Occipital lobe (tissue), 2 donors: ENCODE measurements around the gene NOG. TPM values are rescaled to one million over a fixed set of nuclear protein-coding genes. Genes with fewer than 3 reads are reported as not detected.

ENCODE experiments used
- DNase-seq: peaks from one replicate; lab custom pipeline; 2025; lab: John Stamatoyannopoulos, UW
- total RNA-seq: library from RNA; depleted of rRNA; stranded (reverse); fragments of >200 nt; gene quantifications from one replicate; pipeline ENCODE4 v1.2.3, GENCODE V29; 2014

Gene NOG
- total RNA-seq, 1 donor from 2014 or later = 3.7 TPM

GRCh38 chr17:56596691-56597494 lies 3.4 kb downstream of the NOG start:
- DNase-seq = no peak

- DNase-seq = no peak
These were observed 4.0 kb downstream of the NOG start for GRCh38 chr17:56597495-56597990.

DNA sequence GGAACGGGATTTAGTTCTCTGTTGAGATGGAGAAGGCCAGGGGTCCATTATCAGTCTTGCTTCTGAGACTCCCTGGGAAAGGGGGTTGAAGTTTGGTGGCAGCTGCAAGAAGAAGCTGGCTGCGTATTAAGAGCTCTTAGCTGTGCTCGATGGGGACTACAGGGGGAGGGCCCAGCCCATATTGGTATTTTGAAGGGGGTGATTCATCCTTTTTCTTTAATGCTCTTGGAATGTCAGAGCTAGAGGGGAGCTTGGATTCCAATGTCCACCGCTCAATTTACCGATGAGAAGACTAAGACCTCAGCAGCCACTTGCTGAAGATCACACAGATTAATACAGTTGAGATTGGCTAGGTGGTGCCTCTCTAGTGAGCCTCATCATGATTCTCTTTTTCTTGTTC lies 5.0 kb downstream of the NOG start:
- DNase-seq = no peak

- DNase-seq = no peak
These were observed 5.6 kb downstream of the NOG start for GRCh38 chr17:56599088-56599487.

DNA sequence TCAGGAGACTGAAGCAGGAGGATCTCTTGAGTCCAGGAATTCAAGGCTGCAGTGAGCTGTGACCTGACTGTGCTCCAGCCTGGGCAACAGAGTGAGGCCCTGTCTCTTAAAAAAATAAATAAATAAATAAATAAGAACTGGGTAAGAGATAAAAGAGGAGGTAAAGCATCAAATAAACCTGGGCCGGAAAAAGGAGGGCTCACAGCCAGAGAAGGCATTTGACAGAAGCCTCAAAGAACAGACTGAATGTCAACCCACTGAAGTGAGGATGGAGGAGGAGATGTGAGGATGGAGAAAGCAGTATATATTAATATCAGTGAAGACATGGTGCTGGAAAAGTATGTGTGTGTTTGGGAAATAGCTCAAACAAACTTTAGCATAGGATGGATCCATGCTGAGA lies 6.1 kb downstream of the NOG start:
- no peak for DNase-seq

- no peak for DNase-seq
These were observed 6.8 kb downstream of the NOG start for GRCh38 chr17:56600256-56600655.

DNA sequence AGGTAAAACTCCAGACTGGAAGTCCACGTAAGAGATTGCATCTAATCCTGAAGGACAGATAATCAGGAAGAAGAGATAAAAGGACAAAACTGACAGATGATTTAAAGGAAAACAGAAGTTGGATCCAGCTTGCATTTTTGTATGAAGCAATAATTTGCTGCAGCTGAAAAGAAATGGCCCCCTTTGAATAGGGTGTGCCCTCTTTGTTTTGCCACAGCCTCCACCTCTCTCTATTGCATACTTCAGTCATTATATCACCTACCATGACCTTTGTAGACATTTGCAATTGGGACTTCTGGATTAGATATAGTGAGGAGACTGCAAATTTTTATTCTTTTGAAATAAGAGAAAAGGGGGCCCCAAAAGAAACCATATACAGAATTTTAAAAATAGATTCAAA lies 8.1 kb downstream of the NOG start:
- no peak for DNase-seq

GRCh38 chr17:56602292-56603130 lies 9.0 kb downstream of the NOG start:
- DNase-seq = no peak

GRCh38 chr17:56603486-56604238 lies 10.2 kb downstream of the NOG start:
- DNase-seq = no peak

- DNase-seq = no peak
These were observed 11.3 kb downstream of the NOG start for GRCh38 chr17:56604691-56605290.

DNA sequence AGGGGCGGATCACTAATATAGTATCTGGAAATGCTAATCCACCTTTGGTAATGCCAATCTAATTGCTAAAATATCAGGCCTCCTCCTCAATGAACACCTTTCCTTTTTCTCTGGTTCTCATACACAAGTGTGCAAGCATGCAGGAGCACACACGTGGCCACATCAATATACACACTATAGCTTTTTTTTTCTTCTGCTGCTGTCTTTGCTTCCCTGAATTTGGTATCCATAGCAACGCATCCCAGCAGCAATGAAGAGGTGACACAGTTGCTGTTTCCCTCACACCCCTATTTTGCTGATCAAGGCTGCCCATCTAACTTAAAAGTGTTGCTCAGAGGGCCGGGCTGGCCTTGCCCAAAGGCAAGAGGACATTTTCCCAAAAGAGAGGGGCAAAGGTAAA lies 15.4 kb downstream of the NOG start:
- no peak for DNase-seq

DNA sequence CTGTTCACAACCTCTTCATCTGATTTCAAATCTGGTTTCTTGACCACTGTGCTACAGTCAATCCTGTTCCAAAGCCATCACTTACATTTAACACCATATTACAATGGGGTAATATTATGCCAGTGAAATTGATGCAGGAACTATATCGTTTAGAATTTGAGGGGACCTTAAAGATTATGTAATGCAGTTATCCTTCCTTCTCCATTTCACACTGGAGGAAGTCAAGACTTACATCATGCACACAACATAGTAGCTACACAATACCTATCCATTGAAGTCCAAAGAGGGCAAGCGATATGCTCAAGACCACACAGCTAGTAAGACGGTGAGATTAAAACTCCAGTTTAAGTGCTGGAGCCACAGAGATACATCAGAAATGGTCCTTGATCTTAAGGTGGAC lies 16.8 kb downstream of the NOG start:
- DNase-seq = no peak

DNA sequence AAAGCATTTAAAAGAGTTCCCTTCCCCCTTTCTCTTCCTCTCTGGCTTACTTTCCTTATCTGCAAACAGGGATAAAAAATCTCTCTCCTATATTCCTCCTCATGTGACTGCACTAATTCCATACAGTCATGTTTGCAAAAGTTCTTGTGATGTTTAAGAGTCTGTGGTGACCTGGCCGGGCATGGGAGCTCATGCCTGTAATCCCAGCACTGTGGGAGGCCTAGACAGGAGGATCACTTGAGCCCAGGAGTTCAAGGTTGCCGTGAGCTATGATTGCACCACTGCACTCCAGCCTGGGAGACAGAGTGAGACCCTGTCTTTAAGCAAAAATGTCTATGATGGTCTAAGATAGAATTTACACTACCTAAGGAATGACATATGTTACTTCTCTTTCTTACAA lies 19.6 kb downstream of the NOG start:
- no peak for DNase-seq

DNA sequence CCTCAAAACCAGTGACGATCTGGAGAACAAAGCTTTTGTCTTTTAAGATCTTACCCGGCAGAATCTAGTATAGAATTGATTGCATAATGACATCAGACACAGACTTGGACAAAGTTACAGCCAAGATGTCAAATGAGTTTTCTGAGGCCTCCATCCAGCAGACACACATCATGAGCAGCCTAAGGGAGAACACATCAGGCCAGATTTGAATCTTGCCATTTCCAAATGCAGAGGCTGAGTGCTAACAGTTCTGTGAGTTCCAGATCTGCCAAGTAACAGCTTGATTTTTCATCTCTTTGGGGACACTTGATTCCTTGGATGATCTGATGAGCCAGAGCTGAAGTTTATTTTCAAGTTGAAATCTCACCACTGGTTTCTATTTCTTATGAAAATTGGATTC lies 21.0 kb downstream of the NOG start:
- no peak for DNase-seq

- DNase-seq = no peak
These were observed 22.7 kb downstream of the NOG start for GRCh38 chr17:56616239-56616638.

- DNase-seq = no peak
These were observed 29.9 kb downstream of the NOG start for GRCh38 chr17:56623383-56623782.

- no peak for DNase-seq
These were observed 30.8 kb downstream of the NOG start for GRCh38 chr17:56624309-56624708.

GRCh38 chr17:56624912-56625311 lies 31.4 kb downstream of the NOG start:
- DNase-seq = no peak

- no peak for DNase-seq
These were observed 36.1 kb downstream of the NOG start for GRCh38 chr17:56629531-56630075.

- DNase-seq = no peak
These were observed 36.7 kb downstream of the NOG start for GRCh38 chr17:56630202-56630601.

GRCh38 chr17:56633681-56634080 lies 40.2 kb downstream of the NOG start:
- no peak for DNase-seq
